GM19025 (cell line): ENCODE results near the gene ATP2A2.

Experiments
- ATAC-seq: cut with Tn5 transposase; IDR thresholded peaks from one replicate; pipeline ENCODE4 v1.9.1; 2021; ENCODE audit warnings: mild to moderate bottlenecking, low read depth, moderate library complexity; ENCODE audit not compliant: unreplicated experiment

Gene ATP2A2

GRCh38 chr12:110287986-110288385 is 6.9 kb downstream of the ATP2A2 start:
- ATAC-seq: no peak

DNA sequence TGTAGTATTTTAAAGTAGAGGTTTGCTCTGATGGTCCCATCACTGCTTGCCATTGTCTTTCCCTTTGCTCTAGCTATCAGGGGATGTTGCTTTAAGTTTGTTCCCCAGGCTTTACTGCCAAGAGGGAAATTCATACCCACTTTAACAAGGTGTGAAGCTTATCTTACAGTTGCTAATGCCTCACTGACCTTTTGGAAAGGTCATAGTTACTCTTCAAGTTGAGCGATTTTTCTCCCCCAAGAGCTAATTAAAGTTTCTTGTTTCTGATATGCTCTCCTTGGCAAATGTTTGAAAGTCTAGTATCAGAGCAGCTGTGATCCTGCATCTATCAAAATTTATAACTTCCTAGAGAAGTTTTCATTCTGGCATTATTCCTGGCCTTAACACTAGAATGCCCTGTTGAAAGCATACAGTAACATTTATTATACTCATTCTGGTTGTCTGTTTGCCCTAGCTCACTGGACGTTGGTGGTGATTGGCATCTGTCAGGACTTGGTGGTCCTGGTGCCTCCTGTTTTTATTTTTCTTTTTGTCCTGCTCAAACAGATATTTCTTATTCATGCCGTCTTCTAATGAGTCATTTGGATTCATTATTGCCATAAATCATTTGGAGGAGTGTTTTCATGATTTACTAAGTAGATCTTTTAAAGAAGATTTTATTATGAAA is 8.1 kb downstream of the ATP2A2 start:
- no peak for ATAC-seq

DNA sequence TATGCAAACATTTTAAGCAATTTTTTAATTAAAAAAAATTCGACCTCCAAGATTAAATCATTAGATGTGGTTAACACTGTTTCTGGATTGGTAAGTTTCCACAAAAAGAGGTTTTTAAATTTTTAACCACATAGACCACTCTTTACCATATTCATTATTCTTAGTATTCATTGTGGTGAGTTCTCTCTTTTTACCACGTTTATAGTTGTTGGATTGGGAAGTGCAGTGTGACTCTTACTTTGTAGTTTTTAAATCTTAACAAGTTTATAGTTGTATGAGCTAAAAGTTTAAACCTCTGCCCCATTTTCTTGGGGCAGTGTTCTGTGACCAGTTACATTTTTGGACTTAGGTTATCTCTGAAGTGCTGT is 8.6 kb downstream of the ATP2A2 start:
- ATAC-seq: no peak

- ATAC-seq: no peak
Measured at GRCh38 chr12:110301065-110301806, 20.2 kb downstream of the ATP2A2 start.

- ATAC-seq: no peak
Measured at GRCh38 chr12:110304061-110304551, 23.1 kb downstream of the ATP2A2 start.

GRCh38 chr12:110307372-110307771 is 26.3 kb downstream of the ATP2A2 start:
- ATAC-seq: no peak

DNA sequence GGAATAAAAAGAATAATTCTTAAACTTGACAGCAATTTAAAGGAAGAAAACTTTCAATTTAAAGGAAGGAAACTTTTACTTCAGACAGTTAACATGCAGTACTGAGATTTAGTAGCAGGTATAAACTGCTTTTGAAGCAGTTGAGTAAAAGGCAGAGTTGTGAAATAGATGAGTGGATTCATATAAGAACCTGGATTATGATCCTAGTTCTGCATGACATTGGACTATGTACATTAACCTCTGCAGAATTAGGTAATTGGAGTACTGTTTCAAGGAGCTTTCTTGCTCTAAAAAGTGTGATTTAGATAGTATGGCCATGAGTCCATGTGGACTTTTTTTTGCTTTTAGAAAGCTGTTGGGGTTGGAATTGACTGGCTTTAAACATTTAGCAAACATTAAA is 29.7 kb downstream of the ATP2A2 start:
- no peak for ATAC-seq

DNA sequence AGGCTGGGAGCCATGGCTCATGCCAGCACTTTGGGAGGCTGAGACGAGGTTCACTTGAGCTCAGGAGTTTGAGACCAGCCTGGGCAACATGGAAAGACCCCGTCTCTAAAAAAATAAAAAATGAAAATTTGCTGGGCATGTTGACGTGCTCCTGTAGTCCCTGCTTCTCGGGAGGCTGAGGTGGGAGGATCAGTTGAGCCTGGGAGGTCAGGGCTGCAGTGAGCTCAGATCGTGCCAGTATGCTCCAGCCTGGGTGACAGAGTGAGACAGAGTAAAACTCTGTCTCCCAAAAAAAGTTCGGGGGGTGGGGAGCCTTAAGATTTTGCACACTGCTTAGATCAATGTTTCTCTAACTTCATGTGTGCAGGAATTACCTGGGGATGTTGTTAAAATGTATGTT is 30.9 kb downstream of the ATP2A2 start:
- ATAC-seq: no peak

DNA sequence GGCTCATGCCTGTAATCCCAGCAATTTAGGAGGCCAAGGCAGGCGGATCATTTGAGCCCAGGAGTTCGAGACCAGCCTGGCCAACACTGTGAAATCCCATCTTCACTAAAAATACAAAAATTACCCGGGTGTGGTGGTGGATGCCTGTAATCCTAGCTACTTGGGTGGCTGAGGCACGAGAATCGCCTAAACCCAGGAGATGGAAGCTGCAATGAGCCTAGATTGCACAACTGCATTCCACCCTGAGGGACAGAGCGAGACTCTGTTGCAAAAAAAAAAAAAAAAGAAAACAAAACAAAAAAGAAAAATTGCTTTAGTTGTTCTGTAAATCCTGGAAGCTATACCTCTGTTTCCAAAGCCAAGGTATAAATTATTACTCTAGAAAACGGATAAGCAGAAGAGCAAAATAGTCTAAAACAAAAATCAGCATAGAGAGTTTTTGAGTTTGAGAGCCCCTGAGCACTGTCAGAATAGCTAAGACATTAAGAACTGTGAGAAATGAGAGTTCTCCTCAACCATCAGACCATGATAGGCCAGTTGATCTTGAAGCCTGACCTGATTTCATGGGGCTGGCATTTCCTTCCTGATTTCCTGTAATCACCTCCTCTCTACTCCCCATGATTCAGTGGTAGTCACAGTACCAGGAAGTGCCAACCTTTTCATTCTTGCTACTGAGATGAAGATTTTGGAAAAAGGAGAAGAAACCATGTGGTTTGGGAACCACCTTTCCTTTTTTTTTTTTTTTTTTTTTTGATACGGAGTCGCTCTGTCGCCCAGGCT is 31.7 kb downstream of the ATP2A2 start:
- no peak for ATAC-seq

DNA sequence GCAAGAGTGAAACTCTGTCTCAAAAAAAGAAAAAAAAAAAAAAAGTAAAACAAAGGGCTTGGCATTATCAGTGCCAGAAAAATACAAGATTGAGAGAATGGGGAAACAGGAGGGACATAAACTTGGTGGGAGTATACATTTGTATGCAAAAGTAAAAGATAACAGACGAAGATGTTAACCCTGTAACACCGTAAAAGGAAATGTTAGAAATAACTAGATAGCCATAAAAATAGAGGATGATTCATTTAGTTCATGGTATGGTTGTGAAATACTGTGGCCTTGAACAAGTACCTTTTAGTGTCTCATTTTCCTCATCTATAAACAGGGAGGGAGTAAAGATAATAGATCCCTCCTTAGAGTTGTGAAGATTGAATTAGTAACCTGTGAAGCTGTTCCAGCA is 33.3 kb downstream of the ATP2A2 start:
- no peak for ATAC-seq

DNA sequence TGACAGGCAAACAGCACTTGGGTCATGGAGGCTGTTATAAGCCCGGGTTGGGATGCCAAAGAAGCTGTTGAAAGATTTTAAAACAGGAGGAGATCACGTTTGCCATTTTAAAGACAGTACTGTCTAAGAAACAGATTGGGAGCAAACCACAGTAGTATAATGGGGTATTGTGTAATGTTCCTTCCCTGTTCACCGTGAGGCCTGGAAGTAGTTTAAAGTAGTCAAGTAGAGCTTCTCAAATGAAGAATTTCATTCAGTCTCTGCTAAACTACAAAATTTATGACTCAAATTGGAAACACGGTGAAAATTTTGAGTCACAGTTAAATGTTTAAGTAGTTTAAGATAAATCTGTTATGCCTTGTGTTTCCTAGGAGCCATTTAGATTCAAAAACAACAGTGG is 35.8 kb downstream of the ATP2A2 start:
- ATAC-seq: no peak

DNA sequence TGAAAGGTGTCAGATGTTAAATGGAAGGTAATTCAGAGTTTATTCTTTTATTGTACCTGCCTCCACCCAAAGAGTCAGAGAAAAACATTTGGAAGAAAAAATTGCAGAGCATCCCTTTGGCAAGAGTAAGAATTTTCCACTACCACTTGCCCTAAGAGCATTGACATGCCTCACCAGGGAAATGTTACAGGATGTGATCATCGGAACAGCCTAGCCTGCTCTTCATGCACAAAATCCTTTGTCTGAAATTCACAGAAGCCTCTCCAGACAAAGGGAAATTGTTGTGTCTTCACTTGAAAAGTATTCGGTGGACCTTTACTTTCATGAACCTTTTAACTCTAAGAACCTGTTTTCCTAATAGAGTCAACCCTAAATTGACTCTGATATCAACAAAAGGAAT is 36.9 kb downstream of the ATP2A2 start:
- no peak for ATAC-seq

DNA sequence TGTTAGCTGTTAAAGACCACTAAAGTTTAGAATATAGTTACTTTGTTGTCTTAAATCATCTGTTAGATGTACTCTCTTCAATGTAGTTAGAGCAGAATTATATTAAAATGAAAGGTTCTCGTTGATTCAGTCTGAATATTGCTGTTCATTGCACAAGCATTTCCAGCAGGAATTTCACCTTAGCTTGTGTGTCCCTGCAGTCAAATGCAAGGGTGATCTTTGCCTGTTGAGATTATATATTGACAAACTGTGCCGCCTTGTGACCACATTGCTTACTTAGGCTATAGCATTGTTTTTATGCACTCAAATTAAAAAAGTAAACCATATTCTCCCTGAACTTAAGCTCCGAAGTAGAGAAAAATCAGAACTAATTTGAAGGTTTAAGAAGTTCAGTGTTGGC is 39.5 kb downstream of the ATP2A2 start:
- no peak for ATAC-seq

DNA sequence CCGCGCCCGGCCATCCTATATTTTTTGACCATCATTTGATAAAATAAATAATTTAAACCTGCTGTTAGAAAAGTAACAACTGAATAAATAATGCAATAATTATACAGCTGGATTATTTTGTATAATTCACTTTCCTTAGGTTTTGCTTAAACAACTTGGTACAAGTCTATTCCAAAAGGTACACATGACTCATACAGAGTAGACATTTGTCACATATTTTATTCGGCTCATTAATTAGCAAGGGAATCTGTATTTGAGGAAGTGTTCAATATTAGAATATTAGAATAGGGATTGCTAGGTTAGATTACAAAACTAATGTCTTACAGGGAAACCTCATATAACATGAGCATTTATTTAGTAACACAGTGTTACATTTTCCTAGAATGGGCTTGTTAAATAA is 48.7 kb downstream of the ATP2A2 start:
- ATAC-seq: no peak

- ATAC-seq: no peak
Measured at GRCh38 chr12:110330124-110330523, 49.1 kb downstream of the ATP2A2 start.

GRCh38 chr12:110330544-110330943 is 49.5 kb downstream of the ATP2A2 start:
- no peak for ATAC-seq

DNA sequence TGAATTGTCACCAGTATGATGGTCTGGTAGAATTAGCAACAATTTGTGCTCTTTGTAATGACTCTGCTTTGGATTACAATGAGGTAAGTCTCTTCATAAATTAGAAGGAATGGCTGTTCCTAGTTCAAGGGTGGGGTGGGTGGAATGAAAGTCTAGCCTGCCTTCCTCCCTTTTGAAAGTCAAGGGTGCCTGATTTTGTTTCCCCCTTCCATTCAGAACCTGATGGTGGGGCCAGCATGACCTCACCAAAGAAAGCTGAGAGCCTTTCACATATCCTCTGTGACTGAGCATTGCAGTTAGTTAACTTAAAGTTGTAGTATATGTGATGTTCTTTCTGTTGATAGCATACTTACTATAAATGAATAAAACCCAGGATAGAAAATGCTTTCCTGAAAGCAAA is 52.2 kb downstream of the ATP2A2 start:
- no peak for ATAC-seq

- ATAC-seq: no peak
Measured at GRCh38 chr12:110335481-110336045, 54.5 kb downstream of the ATP2A2 start.

DNA sequence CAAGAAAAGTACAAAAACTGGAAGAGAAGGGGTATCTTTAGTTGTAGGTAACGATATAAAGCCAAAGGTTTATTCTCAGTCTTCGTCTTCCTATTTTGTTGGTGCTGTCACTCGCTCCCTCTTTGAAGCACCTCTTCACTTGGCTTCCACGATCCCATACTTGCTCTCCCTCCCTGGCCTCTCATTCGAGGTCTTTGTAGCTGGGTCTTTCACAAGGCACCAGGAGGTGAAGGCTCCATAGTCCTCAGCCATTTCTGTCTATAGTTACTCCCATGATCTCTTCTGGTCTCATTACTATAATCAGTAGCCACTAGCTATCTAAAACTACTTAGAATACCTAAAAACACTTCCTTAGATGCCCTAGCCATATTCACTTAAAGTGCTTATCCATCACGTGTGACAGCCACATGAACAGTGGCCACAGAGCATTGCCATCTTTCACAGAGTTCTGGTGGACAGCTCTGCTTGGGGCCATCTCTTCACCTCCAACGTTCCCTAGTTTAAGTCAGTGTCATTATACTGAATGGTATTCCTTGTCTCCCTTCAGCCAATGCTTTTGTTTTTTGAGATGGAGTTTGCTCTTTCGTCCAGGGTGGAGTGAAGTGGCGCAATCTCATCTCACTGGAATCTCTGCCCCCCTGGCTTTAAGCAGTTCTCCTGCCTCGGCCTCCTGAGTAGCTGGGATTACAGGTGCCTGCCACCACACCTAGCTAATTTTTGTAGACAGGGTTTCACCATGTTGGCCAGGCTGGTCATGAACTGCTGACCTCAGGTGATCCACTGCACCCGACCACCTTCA is 57.1 kb downstream of the ATP2A2 start:
- no peak for ATAC-seq

DNA sequence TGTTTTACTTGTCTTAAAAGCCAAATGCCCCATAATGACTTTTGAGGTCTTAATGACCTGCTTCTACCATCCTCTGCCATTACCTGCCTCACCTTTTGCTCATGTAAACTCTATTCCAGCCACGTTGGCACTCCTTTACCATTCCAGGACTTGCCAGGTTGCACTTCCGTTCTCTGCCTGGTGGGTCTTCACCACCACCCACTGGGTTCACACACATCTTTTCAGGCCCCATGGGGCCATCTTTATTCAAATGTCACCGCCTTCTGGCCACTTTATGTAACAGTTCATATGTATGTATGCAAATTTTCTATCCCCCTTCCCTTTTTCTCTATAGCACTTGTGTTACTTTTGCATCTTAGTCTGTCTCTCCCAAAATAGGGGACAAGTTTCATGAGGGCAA is 57.7 kb downstream of the ATP2A2 start:
- no peak for ATAC-seq
